Esophagus muscularis mucosa (tissue), 4 donors: ENCODE data around the gene MS4A18.

Experiments used
- EP300 ChIP-seq: sonication (generic); formaldehyde crosslinking; IDR thresholded peaks from one replicate; pipeline ENCODE4 v1.6.1; 2017; ENCODE audit warnings: antibody characterized with exemption
- POLR2A ChIP-seq: fragments of 450-650 bp; IDR thresholded peaks from one replicate; pipeline ENCODE4 v1.6.1; 2017; ENCODE audit warnings: antibody characterized with exemption, moderate library complexity, mild to moderate bottlenecking, low read depth
- POLR2AphosphoS5 ChIP-seq, 2 donors: sonication (generic); formaldehyde crosslinking; IDR thresholded peaks; one replicate each; pipeline ENCODE4 v1.6.1; 2017; ENCODE audit warnings: antibody characterized with exemption in 2 of 2
- TF ChIP-seq, protein P1 (sequence below), 3 experiments: fragments of 200-600 bp in 2 of 3; fragments of 450-650 bp in 1 of 3; sonication (generic) in 2 of 3; IDR thresholded peaks; one replicate each; pipeline ENCODE4 v1.5.1; 2017 to 2019; ENCODE audit warnings: antibody characterized with exemption in 3 of 3, mild to moderate bottlenecking in 2 of 3, moderate library complexity in 1 of 3

DNA sequence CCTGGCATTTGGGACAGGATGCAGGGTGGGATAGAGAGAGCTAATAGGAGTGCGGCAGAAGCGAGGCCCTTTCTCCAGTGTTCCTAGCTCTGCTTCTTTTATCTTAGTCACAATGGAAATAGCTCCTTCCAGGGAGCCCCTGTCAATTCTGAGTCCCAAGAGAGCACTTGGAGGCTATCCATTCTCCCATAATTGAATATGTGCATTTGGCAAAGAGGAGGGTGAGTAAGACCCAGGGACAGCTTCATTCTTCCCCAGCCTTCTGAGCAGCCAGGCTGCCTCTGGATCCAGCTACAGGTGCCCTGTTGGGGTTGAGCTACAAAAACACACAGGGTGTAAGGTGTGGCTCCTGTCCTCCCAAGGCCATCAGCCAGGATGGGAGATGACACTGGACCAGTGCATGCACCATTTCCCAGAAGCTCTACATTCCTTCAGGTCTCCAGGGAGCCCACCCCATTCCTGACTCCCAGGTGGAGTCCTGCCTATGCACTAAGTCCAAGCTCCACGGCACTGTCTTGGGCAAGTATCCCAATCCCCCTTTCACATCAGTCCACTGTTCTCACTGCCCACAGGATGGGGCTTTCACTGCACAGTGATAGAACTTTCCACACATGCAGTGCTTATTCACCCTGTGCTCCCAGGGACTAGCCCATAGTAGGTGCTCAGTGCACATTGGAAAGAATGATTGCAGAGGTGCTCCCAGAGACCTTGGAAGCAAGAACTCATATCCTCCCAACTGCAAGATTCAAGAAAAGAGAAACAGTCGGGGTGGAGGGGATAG lies 66.8 kb downstream of the MS4A18 start:
- TF ChIP-seq POLR2A = no peak
- TF ChIP-seq, protein P1, sequence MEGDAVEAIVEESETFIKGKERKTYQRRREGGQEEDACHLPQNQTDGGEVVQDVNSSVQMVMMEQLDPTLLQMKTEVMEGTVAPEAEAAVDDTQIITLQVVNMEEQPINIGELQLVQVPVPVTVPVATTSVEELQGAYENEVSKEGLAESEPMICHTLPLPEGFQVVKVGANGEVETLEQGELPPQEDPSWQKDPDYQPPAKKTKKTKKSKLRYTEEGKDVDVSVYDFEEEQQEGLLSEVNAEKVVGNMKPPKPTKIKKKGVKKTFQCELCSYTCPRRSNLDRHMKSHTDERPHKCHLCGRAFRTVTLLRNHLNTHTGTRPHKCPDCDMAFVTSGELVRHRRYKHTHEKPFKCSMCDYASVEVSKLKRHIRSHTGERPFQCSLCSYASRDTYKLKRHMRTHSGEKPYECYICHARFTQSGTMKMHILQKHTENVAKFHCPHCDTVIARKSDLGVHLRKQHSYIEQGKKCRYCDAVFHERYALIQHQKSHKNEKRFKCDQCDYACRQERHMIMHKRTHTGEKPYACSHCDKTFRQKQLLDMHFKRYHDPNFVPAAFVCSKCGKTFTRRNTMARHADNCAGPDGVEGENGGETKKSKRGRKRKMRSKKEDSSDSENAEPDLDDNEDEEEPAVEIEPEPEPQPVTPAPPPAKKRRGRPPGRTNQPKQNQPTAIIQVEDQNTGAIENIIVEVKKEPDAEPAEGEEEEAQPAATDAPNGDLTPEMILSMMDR (IDR thresholded peaks at IDR 0.05) = no peak
- no peak for TF ChIP-seq EP300
- no peak for TF ChIP-seq POLR2AphosphoS5 (IDR thresholded peaks at IDR 0.05)
